Measurements from ENCODE around the gene SFMBT2. TPM values are rescaled to one million over a fixed set of nuclear protein-coding genes. Genes with fewer than 3 reads are reported as not detected.
"Not testable (repeated sequence)": the region's sequence is repeated elsewhere in the genome, so short reads cannot be mapped to it uniquely, and the experiment has no call there.

The SFMBT2 gene
- total RNA-seq, 1 experiment from 2014 or later, result 1.3 TPM

DNA sequence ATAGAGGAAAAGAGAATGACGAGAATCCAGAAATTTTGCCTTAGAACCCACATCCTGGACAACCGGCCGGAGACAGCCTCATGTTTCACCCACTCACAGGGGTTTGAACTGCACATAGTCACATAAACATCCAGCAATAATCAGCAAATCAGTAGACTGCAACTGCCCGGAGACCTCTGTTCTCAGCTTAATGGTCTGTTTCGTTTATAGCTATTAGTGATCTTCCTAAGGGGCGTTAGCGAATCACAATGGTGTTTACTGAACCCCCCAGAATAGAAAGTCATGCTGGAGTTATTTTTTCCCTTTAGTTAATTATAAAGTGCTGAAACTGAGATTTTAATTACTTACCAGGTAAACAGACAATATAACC lies 98.4 kb downstream of the SFMBT2 start:
- Histone ChIP-seq H3K27me3 (ENCODE audit: control insufficient read depth, insufficient read depth, low read length) (no peaks in the 10 kb centered on the region), H3K36me3 (ENCODE audit: control insufficient read depth, insufficient read depth, low read length) (no peaks in the 10 kb centered on the region), H3K9me3 (ENCODE audit: control insufficient read depth, insufficient read depth, low read depth, low read length) (no peaks in the 10 kb centered on the region), H3K4me3 (ENCODE audit: low read depth in 2 of 2, low read length in 2 of 2) (no peak overlapping the region), H3K4me1 (ENCODE audit: control insufficient read depth, insufficient read depth, low read length) (no peaks in the 10 kb centered on the region), H3K27ac (ENCODE audit: low read length) (peak overlapping the region; percentile 51; the same call in 1 of the 2 replicates)
- ATAC-seq (no peak), DNase-seq (ENCODE audit: low read depth, low spot score) (no peak)
- in situ Hi-C loops (cut with HindIII; ENCODE audit: low pct_unique_long_range_greater_than_20kb, low sequenced_read_pairs), result no loop called here
- POLR2A ChIA-PET, result no interaction called here
- CTCF ChIA-PET, result no interaction called here
- TF ChIP-seq SIN3A (IDR thresholded peaks at IDR 0.05; ENCODE audit: borderline replicate concordance, insufficient read depth, low read depth, low read length), result no peak
- TF ChIP-seq, protein P1, sequence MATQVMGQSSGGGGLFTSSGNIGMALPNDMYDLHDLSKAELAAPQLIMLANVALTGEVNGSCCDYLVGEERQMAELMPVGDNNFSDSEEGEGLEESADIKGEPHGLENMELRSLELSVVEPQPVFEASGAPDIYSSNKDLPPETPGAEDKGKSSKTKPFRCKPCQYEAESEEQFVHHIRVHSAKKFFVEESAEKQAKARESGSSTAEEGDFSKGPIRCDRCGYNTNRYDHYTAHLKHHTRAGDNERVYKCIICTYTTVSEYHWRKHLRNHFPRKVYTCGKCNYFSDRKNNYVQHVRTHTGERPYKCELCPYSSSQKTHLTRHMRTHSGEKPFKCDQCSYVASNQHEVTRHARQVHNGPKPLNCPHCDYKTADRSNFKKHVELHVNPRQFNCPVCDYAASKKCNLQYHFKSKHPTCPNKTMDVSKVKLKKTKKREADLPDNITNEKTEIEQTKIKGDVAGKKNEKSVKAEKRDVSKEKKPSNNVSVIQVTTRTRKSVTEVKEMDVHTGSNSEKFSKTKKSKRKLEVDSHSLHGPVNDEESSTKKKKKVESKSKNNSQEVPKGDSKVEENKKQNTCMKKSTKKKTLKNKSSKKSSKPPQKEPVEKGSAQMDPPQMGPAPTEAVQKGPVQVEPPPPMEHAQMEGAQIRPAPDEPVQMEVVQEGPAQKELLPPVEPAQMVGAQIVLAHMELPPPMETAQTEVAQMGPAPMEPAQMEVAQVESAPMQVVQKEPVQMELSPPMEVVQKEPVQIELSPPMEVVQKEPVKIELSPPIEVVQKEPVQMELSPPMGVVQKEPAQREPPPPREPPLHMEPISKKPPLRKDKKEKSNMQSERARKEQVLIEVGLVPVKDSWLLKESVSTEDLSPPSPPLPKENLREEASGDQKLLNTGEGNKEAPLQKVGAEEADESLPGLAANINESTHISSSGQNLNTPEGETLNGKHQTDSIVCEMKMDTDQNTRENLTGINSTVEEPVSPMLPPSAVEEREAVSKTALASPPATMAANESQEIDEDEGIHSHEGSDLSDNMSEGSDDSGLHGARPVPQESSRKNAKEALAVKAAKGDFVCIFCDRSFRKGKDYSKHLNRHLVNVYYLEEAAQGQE (IDR thresholded peaks at IDR 0.05; ENCODE audit: insufficient read depth in 1 of 2, low read depth in 2 of 2, low read length in 1 of 2), result no peak
- TF ChIP-seq TCF7L2 (IDR thresholded peaks at IDR 0.05; ENCODE audit: low read depth, low read length), result no peak
- no peak for TF ChIP-seq POLR2AphosphoS5 (IDR thresholded peaks at IDR 0.05; ENCODE audit: low read depth, low read length)
- TF ChIP-seq, protein P2, sequence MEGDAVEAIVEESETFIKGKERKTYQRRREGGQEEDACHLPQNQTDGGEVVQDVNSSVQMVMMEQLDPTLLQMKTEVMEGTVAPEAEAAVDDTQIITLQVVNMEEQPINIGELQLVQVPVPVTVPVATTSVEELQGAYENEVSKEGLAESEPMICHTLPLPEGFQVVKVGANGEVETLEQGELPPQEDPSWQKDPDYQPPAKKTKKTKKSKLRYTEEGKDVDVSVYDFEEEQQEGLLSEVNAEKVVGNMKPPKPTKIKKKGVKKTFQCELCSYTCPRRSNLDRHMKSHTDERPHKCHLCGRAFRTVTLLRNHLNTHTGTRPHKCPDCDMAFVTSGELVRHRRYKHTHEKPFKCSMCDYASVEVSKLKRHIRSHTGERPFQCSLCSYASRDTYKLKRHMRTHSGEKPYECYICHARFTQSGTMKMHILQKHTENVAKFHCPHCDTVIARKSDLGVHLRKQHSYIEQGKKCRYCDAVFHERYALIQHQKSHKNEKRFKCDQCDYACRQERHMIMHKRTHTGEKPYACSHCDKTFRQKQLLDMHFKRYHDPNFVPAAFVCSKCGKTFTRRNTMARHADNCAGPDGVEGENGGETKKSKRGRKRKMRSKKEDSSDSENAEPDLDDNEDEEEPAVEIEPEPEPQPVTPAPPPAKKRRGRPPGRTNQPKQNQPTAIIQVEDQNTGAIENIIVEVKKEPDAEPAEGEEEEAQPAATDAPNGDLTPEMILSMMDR (IDR thresholded peaks at IDR 0.05), result no peak
- BruUV-seq (replicated peaks), result no TSS peak
- intact Hi-C loops (cut with micrococcal nuclease; ENCODE audit: unreplicated experiment), result no loop called here

DNA sequence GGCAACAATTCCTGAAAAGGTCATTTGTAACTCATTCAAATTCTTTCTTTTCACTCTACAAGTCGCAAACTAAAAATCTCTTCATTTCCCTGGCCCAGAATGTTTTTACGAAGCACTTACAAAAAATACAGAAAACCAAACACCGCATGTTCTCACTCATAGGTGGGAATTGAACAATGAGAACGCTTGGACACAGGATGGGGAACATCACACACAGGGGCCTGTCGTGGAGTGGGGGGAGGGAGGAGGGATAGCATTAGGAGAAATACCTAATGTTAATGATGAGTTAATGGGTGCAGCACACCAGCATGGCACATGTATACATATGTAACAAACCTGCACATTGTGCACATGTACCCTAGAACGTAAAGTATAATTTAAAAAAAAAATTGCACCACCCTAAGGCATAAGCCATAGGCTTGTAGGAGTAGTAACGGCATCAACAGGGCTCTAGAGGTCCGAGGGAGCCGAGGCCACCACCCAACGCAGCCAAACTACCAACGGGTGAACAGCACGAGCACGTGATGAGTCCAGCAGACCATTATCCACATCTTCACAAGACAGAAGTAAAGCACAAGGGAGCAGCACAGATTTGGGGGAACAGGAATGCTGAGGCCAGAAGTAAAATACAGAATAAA lies 98.9 kb downstream of the SFMBT2 start:
- H3K4me1 ChIP-seq (ENCODE audit: control insufficient read depth, insufficient read depth, low read length); CTCF ChIA-PET; BruUV-seq (replicated peaks); H3K27me3 ChIP-seq (ENCODE audit: control insufficient read depth, insufficient read depth, low read length); H3K36me3 ChIP-seq (ENCODE audit: control insufficient read depth, insufficient read depth, low read length); H3K9me3 ChIP-seq (ENCODE audit: control insufficient read depth, insufficient read depth, low read depth, low read length); ATAC-seq; POLR2A ChIA-PET; intact Hi-C loops (cut with micrococcal nuclease; ENCODE audit: unreplicated experiment); DNase-seq (ENCODE audit: low read depth, low spot score); in situ Hi-C loops (cut with HindIII; ENCODE audit: low pct_unique_long_range_greater_than_20kb, low sequenced_read_pairs); H3K4me3 ChIP-seq (ENCODE audit: low read depth in 2 of 2, low read length in 2 of 2): not testable (repeated sequence)
- H3K27ac ChIP-seq (ENCODE audit: low read length), result peak overlapping the region; percentile 51; the same call in 1 of the 2 replicates

DNA sequence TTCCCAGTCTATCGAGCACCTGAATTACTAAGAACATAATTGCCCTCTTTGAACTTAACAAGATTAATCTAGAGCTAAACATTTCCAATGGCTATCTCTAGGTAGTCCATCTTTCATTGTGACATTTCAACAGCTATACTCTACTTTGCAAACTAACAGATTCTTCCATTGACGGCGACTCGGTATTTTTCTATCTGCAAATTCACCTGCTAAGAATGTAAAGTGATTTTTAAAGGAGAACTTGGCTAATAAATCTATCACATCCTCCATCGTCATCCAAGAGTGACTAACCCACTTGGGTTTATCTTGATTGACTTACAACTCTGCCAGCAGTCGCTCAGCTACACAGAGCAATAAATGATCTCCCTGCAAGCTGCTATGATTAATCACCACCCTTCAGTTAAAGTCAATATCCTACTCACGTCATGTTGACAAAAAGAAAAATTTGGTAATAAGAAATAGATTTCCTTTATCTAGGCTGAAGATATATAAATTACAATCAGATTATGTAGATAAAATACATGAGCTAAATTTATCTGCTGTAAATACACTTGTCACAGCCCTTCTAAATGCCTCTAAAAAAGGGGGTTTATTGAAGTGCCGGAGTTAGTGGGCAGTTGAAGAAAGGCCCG lies 99.5 kb downstream of the SFMBT2 start:
- ATAC-seq (peak; percentile 83; the same call in 1 of the 2 replicates), DNase-seq (ENCODE audit: low read depth, low spot score) (peak; percentile 72)
- Histone ChIP-seq H3K4me3 (ENCODE audit: low read depth in 2 of 2, low read length in 2 of 2) (no peak overlapping the region), H3K27me3 (ENCODE audit: control insufficient read depth, insufficient read depth, low read length) (no peaks in the 10 kb centered on the region), H3K9me3 (ENCODE audit: control insufficient read depth, insufficient read depth, low read depth, low read length) (no peaks in the 10 kb centered on the region), H3K4me1 (ENCODE audit: control insufficient read depth, insufficient read depth, low read length) (no peaks in the 10 kb centered on the region), H3K27ac (ENCODE audit: low read length) (no peak overlapping the region), H3K36me3 (ENCODE audit: control insufficient read depth, insufficient read depth, low read length) (no peaks in the 10 kb centered on the region)
- intact Hi-C loops (cut with micrococcal nuclease; ENCODE audit: unreplicated experiment) (no loop called here), in situ Hi-C loops (cut with HindIII; ENCODE audit: low pct_unique_long_range_greater_than_20kb, low sequenced_read_pairs) (no loop called here)
- ChIA-PET POLR2A (no interaction called here), CTCF (no interaction called here)
- no TSS peak for BruUV-seq (replicated peaks)
- TF ChIP-seq SIN3A (IDR thresholded peaks at IDR 0.05; ENCODE audit: borderline replicate concordance, insufficient read depth, low read depth, low read length), result no peak
- TF ChIP-seq POLR2AphosphoS5 (IDR thresholded peaks at IDR 0.05; ENCODE audit: low read depth, low read length), result no peak
- TF ChIP-seq, protein P2 (IDR thresholded peaks at IDR 0.05), result no peak
- no peak for TF ChIP-seq TCF7L2 (IDR thresholded peaks at IDR 0.05; ENCODE audit: low read depth, low read length)
- TF ChIP-seq, protein P1 (IDR thresholded peaks at IDR 0.05; ENCODE audit: insufficient read depth in 1 of 2, low read depth in 2 of 2, low read length in 1 of 2), result no peak

All from Panc1 (cell line).